GM23248 (cell line): ENCODE measurements around the gene INPPL1.

ENCODE experiments used
- EZH2 ChIP-seq: fragments of 200-600 bp; sonication (generic); IDR thresholded peaks from 2 replicates; pipeline ENCODE4 v1.6.1; 2018; ENCODE audit warnings: antibody characterized with exemption, mild to moderate bottlenecking; ENCODE audit not compliant: insufficient read depth, poor library complexity, severe bottlenecking
- EZH2phosphoT487 ChIP-seq: fragments of 200-600 bp; sonication (generic); IDR thresholded peaks from 2 replicates; pipeline ENCODE4 v1.6.1; 2018; ENCODE audit warnings: antibody characterized with exemption, moderate library complexity, mild to moderate bottlenecking, low read depth; ENCODE audit not compliant: insufficient read depth

- no peak for TF ChIP-seq EZH2
- no peak for TF ChIP-seq EZH2phosphoT487
Observed at GRCh38 chr11:72209101-72209500, 15.5 kb upstream of the INPPL1 start.
